Suprapubic skin (tissue), 4 donors: Measurements from ENCODE around the gene NPRL2.

Experiments
- CTCF ChIP-seq, 2 donors: fragments of 200-600 bp in 1 of 2; fragments of 450-650 bp in 1 of 2; sonication (generic) in 1 of 2; IDR thresholded peaks; one replicate each; pipeline ENCODE4 v1.5.1; 2016 to 2019; ENCODE audit warnings: antibody characterized with exemption in 2 of 2, mild to moderate bottlenecking in 1 of 2, moderate library complexity in 1 of 2
- POLR2A ChIP-seq, 2 donors: fragments of 450-650 bp; IDR thresholded peaks; one replicate each; pipeline ENCODE4 v1.6.1; 2017; ENCODE audit warnings: antibody characterized with exemption in 2 of 2, mild to moderate bottlenecking in 2 of 2, moderate library complexity in 2 of 2
- POLR2AphosphoS5 ChIP-seq, 3 donors: sonication (generic); formaldehyde crosslinking; IDR thresholded peaks; one replicate each; pipeline ENCODE4 v1.6.1; 2017; ENCODE audit warnings: antibody characterized with exemption in 3 of 3

GRCh38 chr3:50390508-50391224 is 40.1 kb upstream of the NPRL2 start:
- TF ChIP-seq CTCF (IDR thresholded peaks at IDR 0.05) (no peak), POLR2A (IDR thresholded peaks at IDR 0.05) (no peak), POLR2AphosphoS5 (IDR thresholded peaks at IDR 0.05) (no peak)
